Upper lobe of left lung (tissue), 4 donors: ENCODE data around the gene APOL6.

Experiments used
- CTCF ChIP-seq, 6 experiments: fragments of 450-650 bp in 4 of 6; fragments of 200-600 bp in 2 of 6; sonication (generic) in 2 of 6; IDR thresholded peaks; one replicate each; pipeline ENCODE4 v1.5.1; 2016 to 2019; ENCODE audit warnings: antibody characterized with exemption in 6 of 6
- POLR2A ChIP-seq, 4 donors: fragments of 450-650 bp; IDR thresholded peaks; one replicate each; pipeline ENCODE4 v1.5.1; 2016 to 2017; ENCODE audit warnings: antibody characterized with exemption in 4 of 4, mild to moderate bottlenecking in 2 of 4
- POLR2AphosphoS5 ChIP-seq, 2 donors: sonication (generic); formaldehyde crosslinking; IDR thresholded peaks; one replicate each; pipeline ENCODE4 v1.5.1; 2017; ENCODE audit warnings: antibody characterized with exemption in 2 of 2

GRCh38 chr22:35641494-35642120 is 6.6 kb upstream of the APOL6 start:
- TF ChIP-seq CTCF (IDR thresholded peaks at IDR 0.05) (no peak), POLR2A (IDR thresholded peaks at IDR 0.05) (no peak), POLR2AphosphoS5 (IDR thresholded peaks at IDR 0.05) (no peak)
